AML-193 (cell line): ENCODE data around the gene WASF3.

Experiments used
- DNase-seq, 2 experiments: peaks; one replicate each; lab custom pipeline; 2025; lab: John Stamatoyannopoulos, UW

The WASF3 gene

GRCh38 chr13:26685606-26686005 is 128.1 kb downstream of the WASF3 start:
- no peak for DNase-seq

- no peak for DNase-seq
These were observed 128.8 kb downstream of the WASF3 start for GRCh38 chr13:26686285-26686684.

- DNase-seq, result no peak
These were observed 130.8 kb downstream of the WASF3 start for GRCh38 chr13:26688286-26688685.

GRCh38 chr13:26688980-26689379 is 131.5 kb downstream of the WASF3 start:
- no peak for DNase-seq

GRCh38 chr13:26693749-26694463 is 136.4 kb downstream of the WASF3 start:
- DNase-seq, result no peak

GRCh38 chr13:26694609-26695359 is 137.3 kb downstream of the WASF3 start:
- DNase-seq, result no peak

GRCh38 chr13:26695360-26695705 is 137.8 kb downstream of the WASF3 start:
- no peak for DNase-seq

GRCh38 chr13:26695891-26696311 is 138.4 kb downstream of the WASF3 start:
- DNase-seq, result no peak

- no peak for DNase-seq
These were observed 139.8 kb downstream of the WASF3 start for GRCh38 chr13:26697069-26697955.

- DNase-seq, result peak; percentile 70 to 75
These were observed 141.1 kb downstream of the WASF3 start for GRCh38 chr13:26698392-26699196.

- DNase-seq, result no peak
These were observed 141.7 kb downstream of the WASF3 start for GRCh38 chr13:26699197-26699490.

- DNase-seq, result no peak
These were observed 148.1 kb downstream of the WASF3 start for GRCh38 chr13:26705536-26705935.

GRCh38 chr13:26706381-26706780 is 148.9 kb downstream of the WASF3 start:
- no peak for DNase-seq

GRCh38 chr13:26707122-26708006 is 149.9 kb downstream of the WASF3 start:
- DNase-seq, result peak; percentile 23 to 62

- DNase-seq, result no peak
These were observed 150.5 kb downstream of the WASF3 start for GRCh38 chr13:26708007-26708297.

GRCh38 chr13:26709461-26709860 is 152.0 kb downstream of the WASF3 start:
- DNase-seq, result no peak

GRCh38 chr13:26710166-26710565 is 152.7 kb downstream of the WASF3 start:
- no peak for DNase-seq

- no peak for DNase-seq
These were observed 153.7 kb downstream of the WASF3 start for GRCh38 chr13:26711211-26711610.

- DNase-seq, result no peak
These were observed 155.9 kb downstream of the WASF3 start for GRCh38 chr13:26713341-26713740.

GRCh38 chr13:26716984-26717383 is 159.5 kb downstream of the WASF3 start:
- no peak for DNase-seq

GRCh38 chr13:26718146-26718545 is 160.7 kb downstream of the WASF3 start:
- no peak for DNase-seq
